CD8-positive, alpha-beta memory T cell (primary cell): ENCODE results near the gene DUS1L. TPM values are rescaled to one million over a fixed set of nuclear protein-coding genes. Genes with fewer than 3 reads are reported as not detected.

Experiments
- CTCF ChIA-PET: fragments of 350-600 bp; sonication (Branson Sonifier 250); formaldehyde crosslinking; loops from one replicate; lab custom pipeline; 2021; ENCODE audit warnings: antibody characterized with exemption; lab: Charles Lee
- POLR2A ChIA-PET: fragments of 350-600 bp; sonication (Branson Sonifier 250); formaldehyde crosslinking; loops from one replicate; lab custom pipeline; 2021; ENCODE audit warnings: antibody characterized with exemption; lab: Charles Lee
- DNase-seq, 5 donors: peaks; one replicate each; pipeline versions ENCODE4 v3.0.0 to v3.0.0-alpha.2; 2020 to 2022; ENCODE audit warnings: mixed read lengths in 1 of 5
- H3K27ac ChIP-seq: one replicate; pipeline ENCODE4 v1.7.0; 2013; ENCODE audit warnings: low read depth, mild to moderate bottlenecking, low read length, moderate library complexity
- H3K27me3 ChIP-seq: 2 replicates; pipeline ENCODE4 v1.7.0; 2013; ENCODE audit warnings: low read length, mild to moderate bottlenecking; ENCODE audit not compliant: insufficient read depth, poor library complexity, severe bottlenecking
- H3K36me3 ChIP-seq: 2 replicates; pipeline ENCODE4 v1.7.0; 2013; ENCODE audit warnings: mild to moderate bottlenecking, low read length, moderate library complexity; ENCODE audit not compliant: insufficient read depth
- H3K4me1 ChIP-seq: 2 replicates; pipeline ENCODE4 v1.7.0; 2013; ENCODE audit warnings: mild to moderate bottlenecking, low read length, moderate library complexity; ENCODE audit not compliant: insufficient read depth
- H3K4me3 ChIP-seq: 2 replicates; pipeline ENCODE4 v1.7.0; 2013; ENCODE audit warnings: mild to moderate bottlenecking, low read length
- H3K9me3 ChIP-seq: 2 replicates; pipeline ENCODE4 v1.7.0; 2013; ENCODE audit warnings: mild to moderate bottlenecking, low read length
- H3K27ac Mint-ChIP-seq, 8 donors: one replicate each; pipeline ENCODE4 v1.8.0; 2020 to 2021; ENCODE audit warnings: mixed read lengths in 8 of 8, mild to moderate bottlenecking in 6 of 8, inconsistent platforms in 3 of 8, moderate library complexity in 3 of 8
- H3K27me3 Mint-ChIP-seq, 2 donors: one replicate each; pipeline ENCODE4 v1.8.0; 2020 to 2021; ENCODE audit warnings: mixed read lengths in 2 of 2, mild to moderate bottlenecking in 1 of 2, moderate library complexity in 1 of 2
- H3K36me3 Mint-ChIP-seq, 3 donors: one replicate each; pipeline ENCODE4 v1.8.0; 2020 to 2021; ENCODE audit warnings: mixed read lengths in 3 of 3, inconsistent platforms in 1 of 3, mild to moderate bottlenecking in 1 of 3
- H3K4me1 Mint-ChIP-seq, 3 donors: one replicate each; pipeline ENCODE4 v1.8.0; 2020 to 2021; ENCODE audit warnings: mixed read lengths in 3 of 3, inconsistent platforms in 1 of 3, mild to moderate bottlenecking in 1 of 3
- H3K4me3 Mint-ChIP-seq, 7 donors: one replicate each; pipeline ENCODE4 v1.8.0; 2020 to 2021; ENCODE audit warnings: mixed read lengths in 7 of 7, mild to moderate bottlenecking in 6 of 7, moderate library complexity in 4 of 7, inconsistent platforms in 2 of 7
- H3K9me3 Mint-ChIP-seq, 5 donors: one replicate each; pipeline ENCODE4 v1.8.0; 2020 to 2022; ENCODE audit warnings: mixed read lengths in 5 of 5, mild to moderate bottlenecking in 3 of 5, moderate library complexity in 2 of 5, inconsistent platforms in 1 of 5
- polyA plus RNA-seq: library from polyadenylated mRNA; unstranded; fragments of 300-500 nt; fragmentation: Illumina TruSeq; gene quantifications from one replicate; pipeline ENCODE4 v1.2.3, GENCODE V29; 2021
- total RNA-seq, 2 experiments: library from RNA; stranded (reverse); gene quantifications; one replicate each; pipeline ENCODE4 v1.2.3, GENCODE V29; 2021

Gene DUS1L
- total and polyA plus RNA-seq, 3 experiments from 2014 or later: 142 to 210 (median 206) TPM

GRCh38 chr17:82072827-82073226, 7.2 kb upstream of the DUS1L start:
- H3K9me3 ChIP-seq: no peaks in the 10 kb centered on the region
- H3K4me3 Mint-ChIP-seq: peak overlapping the region in 1 of 7 donors; percentile 30
- H3K36me3 Mint-ChIP-seq: no peaks in the 10 kb centered on the region
- ChIA-PET POLR2A (no interaction called here), CTCF (no interaction called here)
- H3K27me3 Mint-ChIP-seq: no peaks in the 10 kb centered on the region
- no peaks in the 10 kb centered on the region for H3K27me3 ChIP-seq
- H3K9me3 Mint-ChIP-seq: no peaks in the 10 kb centered on the region
- H3K4me1 Mint-ChIP-seq: no peaks in the 10 kb centered on the region
- DNase-seq: no peak
- no peaks in the 10 kb centered on the region for H3K36me3 ChIP-seq
- peak overlapping the region in 1 of 8 donors; percentile 30 for H3K27ac Mint-ChIP-seq
- no peak overlapping the region for H3K27ac ChIP-seq
- no peak overlapping the region for H3K4me3 ChIP-seq
- H3K4me1 ChIP-seq: no peaks in the 10 kb centered on the region

GRCh38 chr17:82070611-82071010, 5.0 kb upstream of the DUS1L start:
- no peak overlapping the region for H3K4me3 ChIP-seq
- H3K4me1 Mint-ChIP-seq: peaks cover 4 to 6% (median 6%) of the 10 kb centered on the region in 3 donors
- POLR2A ChIA-PET: no interaction called here

GRCh38 chr17:82065193-82065637, 389 bp downstream of the DUS1L start:
- ChIA-PET POLR2A (interaction anchor here (1.0 to 1.4 kb wide), 4 partner anchors 13 to 227 kb away, joined by 3 to 4 read pairs (median 4); partner anchors contain the start of genes DCXR, GPS1 and RFNG), CTCF (interaction anchor here (1.4 to 1.6 kb wide), 2 partner anchors 27 to 34 kb away, joined by 3 read pairs; partner anchors contain the start of gene DCXR)
- Mint-ChIP-seq H3K27me3 (no peaks in the 10 kb centered on the region), H3K4me3 (peak overlapping the region in 6 of 7 donors; percentile 36 to 74 (median 68)), H3K9me3 (no peaks in the 10 kb centered on the region), H3K4me1 (peaks cover 8 to 19% (median 11%) of the 10 kb centered on the region in 3 donors), H3K36me3 (peaks cover 0 to 27% (median 0%) of the 10 kb centered on the region in 3 donors), H3K27ac (peak overlapping the region in 3 of 8 donors; percentile 14 to 78 (median 70))
- DNase-seq: peak in 2 of 5 donors; percentile 24 to 61
- peak overlapping the region; percentile 67 for H3K27ac ChIP-seq
- H3K9me3 ChIP-seq: no peaks in the 10 kb centered on the region
- peak overlapping the region; percentile 51 for H3K4me3 ChIP-seq
- H3K4me1 ChIP-seq: peaks cover 27% of the 10 kb centered on the region
- no peaks in the 10 kb centered on the region for H3K36me3 ChIP-seq
- H3K27me3 ChIP-seq: no peaks in the 10 kb centered on the region

More at GRCh38 chr17:82070611-82071010, 5.0 kb upstream of the DUS1L start:
- no peak overlapping the region for H3K27ac Mint-ChIP-seq
- no peaks in the 10 kb centered on the region for H3K9me3 Mint-ChIP-seq
- H3K4me3 Mint-ChIP-seq: peak overlapping the region in 1 of 7 donors; percentile 45
- H3K36me3 Mint-ChIP-seq: peaks cover 0 to 1% (median 0%) of the 10 kb centered on the region in 3 donors
- no peak for DNase-seq
- CTCF ChIA-PET: no interaction called here
- Histone ChIP-seq H3K36me3 (no peaks in the 10 kb centered on the region), H3K27me3 (no peaks in the 10 kb centered on the region), H3K9me3 (no peaks in the 10 kb centered on the region), H3K27ac (no peak overlapping the region), H3K4me1 (peaks cover 11% of the 10 kb centered on the region)
- no peaks in the 10 kb centered on the region for H3K27me3 Mint-ChIP-seq

DNA sequence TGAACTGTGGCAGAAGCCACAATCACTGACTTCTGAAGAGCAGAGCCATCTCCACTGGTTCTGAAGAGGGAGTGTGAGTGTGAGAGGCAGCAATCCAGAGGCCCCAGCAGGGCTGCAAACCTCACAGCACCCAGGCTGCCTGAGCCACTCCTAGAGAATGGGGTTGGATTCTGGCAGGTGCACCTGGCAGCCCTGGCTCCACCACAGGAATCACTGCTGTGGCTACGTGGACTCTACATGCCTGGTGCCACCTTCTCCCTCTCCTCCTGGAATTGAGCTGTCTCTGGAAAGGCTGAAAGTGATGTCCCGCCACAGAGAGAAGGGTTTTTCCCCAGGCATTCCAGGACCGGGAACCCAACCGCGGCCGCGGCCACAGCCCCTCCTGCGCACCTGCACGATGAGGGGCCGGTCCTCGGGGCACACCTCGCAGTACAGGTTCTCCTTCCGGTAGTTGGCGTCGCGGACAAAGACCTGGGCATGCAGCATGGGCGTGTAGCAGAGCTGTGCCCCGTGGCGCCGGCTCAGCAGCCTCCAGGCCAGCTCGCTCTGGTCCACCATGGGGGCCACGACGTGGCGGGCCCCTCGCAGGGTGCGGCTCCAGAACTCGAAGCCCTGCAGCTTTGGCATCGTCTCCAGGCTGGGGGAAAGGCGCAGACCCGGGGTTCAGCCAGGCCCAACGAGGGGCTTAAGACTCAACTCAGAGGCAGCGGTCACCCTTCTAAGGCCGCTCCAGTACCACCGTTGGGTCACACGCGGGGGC, 991 bp downstream of the DUS1L start:
- H3K36me3 Mint-ChIP-seq: peaks cover 0 to 33% (median 0%) of the 10 kb centered on the region in 3 donors
- no peaks in the 10 kb centered on the region for H3K36me3 ChIP-seq
- peak overlapping the region; percentile 64 to 89 (median 73) for H3K4me3 Mint-ChIP-seq
- no peaks in the 10 kb centered on the region for H3K9me3 Mint-ChIP-seq
- no peaks in the 10 kb centered on the region for H3K9me3 ChIP-seq
- peak overlapping the region; percentile 67 for H3K27ac ChIP-seq
- ChIA-PET CTCF (interaction anchor here (1.4 to 1.6 kb wide), 3 partner anchors 27 to 34 kb away, joined by 3 to 4 read pairs (median 3); partner anchors contain the start of gene DCXR), POLR2A (interaction anchor here (1.0 to 1.4 kb wide), 4 partner anchors 13 to 228 kb away, joined by 3 to 4 read pairs (median 4); partner anchors contain the start of genes DCXR, GPS1 and RFNG)
- no peak for DNase-seq
- H3K27me3 Mint-ChIP-seq: no peaks in the 10 kb centered on the region
- H3K27ac Mint-ChIP-seq: peak overlapping the region in 7 of 8 donors; percentile 40 to 87 (median 70)
- no peaks in the 10 kb centered on the region for H3K27me3 ChIP-seq
- peaks cover 8 to 19% (median 11%) of the 10 kb centered on the region in 3 donors for H3K4me1 Mint-ChIP-seq
- H3K4me1 ChIP-seq: peaks cover 27% of the 10 kb centered on the region
- peak overlapping the region; percentile 51 for H3K4me3 ChIP-seq

GRCh38 chr17:82063424-82064415, 1.9 kb downstream of the DUS1L start:
- Mint-ChIP-seq H3K36me3 (peaks cover 0 to 38% (median 0%) of the 10 kb centered on the region in 3 donors), H3K4me1 (peaks cover 8 to 19% (median 11%) of the 10 kb centered on the region in 3 donors), H3K9me3 (no peaks in the 10 kb centered on the region), H3K27ac (peak overlapping the region in 6 of 8 donors; percentile 40 to 87 (median 66)), H3K4me3 (peak overlapping the region; percentile 64 to 89 (median 73)), H3K27me3 (no peaks in the 10 kb centered on the region)
- Histone ChIP-seq H3K4me1 (peaks cover 27% of the 10 kb centered on the region), H3K4me3 (no peak overlapping the region), H3K9me3 (no peaks in the 10 kb centered on the region), H3K27me3 (no peaks in the 10 kb centered on the region), H3K27ac (no peak overlapping the region), H3K36me3 (no peaks in the 10 kb centered on the region)
- CTCF ChIA-PET: interaction anchor here (1.6 kb wide), 2 partner anchors 26 to 33 kb away, joined by 3 to 4 read pairs; partner anchors contain the start of gene DCXR
- DNase-seq: no peak
- POLR2A ChIA-PET: no interaction called here

DNA sequence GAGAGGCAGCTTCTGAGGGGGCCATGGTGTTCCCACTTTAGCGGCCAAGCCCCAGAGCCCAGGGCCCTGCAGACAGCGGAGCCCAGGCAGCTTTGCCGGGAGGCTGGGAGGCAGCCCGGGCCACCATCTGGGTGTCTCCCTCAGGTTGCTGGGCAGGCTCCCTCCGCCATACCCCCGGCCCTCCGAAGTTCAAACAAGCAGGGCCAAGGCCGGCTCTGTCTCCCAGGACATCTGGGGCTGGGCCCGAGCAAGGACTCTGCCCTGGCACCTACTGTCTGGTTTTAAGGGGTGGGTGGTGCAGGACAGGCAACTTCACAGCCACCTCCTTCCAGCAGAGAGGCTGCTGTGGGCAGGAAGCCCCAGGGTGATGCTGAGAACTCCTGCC, 2.6 kb downstream of the DUS1L start:
- H3K36me3 Mint-ChIP-seq: peaks cover 0 to 44% (median 0%) of the 10 kb centered on the region in 3 donors
- H3K4me1 Mint-ChIP-seq: peaks cover 8 to 19% (median 11%) of the 10 kb centered on the region in 3 donors
- no peaks in the 10 kb centered on the region for H3K27me3 Mint-ChIP-seq
- Histone ChIP-seq H3K9me3 (no peaks in the 10 kb centered on the region), H3K27me3 (no peaks in the 10 kb centered on the region), H3K27ac (no peak overlapping the region), H3K36me3 (no peaks in the 10 kb centered on the region), H3K4me1 (peaks cover 27% of the 10 kb centered on the region), H3K4me3 (no peak overlapping the region)
- H3K27ac Mint-ChIP-seq: no peak overlapping the region
- peak overlapping the region in 2 of 7 donors; percentile 15 to 72 for H3K4me3 Mint-ChIP-seq
- H3K9me3 Mint-ChIP-seq: no peaks in the 10 kb centered on the region
- ChIA-PET CTCF (no interaction called here), POLR2A (no interaction called here)
- DNase-seq: no peak

- POLR2A ChIA-PET: no interaction called here
- H3K27ac Mint-ChIP-seq: peak overlapping the region in 3 of 8 donors; percentile 36 to 73 (median 47)
- no peaks in the 10 kb centered on the region for H3K9me3 Mint-ChIP-seq
- no peak overlapping the region for H3K4me3 ChIP-seq
- H3K4me3 Mint-ChIP-seq: peak overlapping the region in 2 of 7 donors; percentile 13 to 28
- H3K27me3 Mint-ChIP-seq: no peaks in the 10 kb centered on the region
- no peak for DNase-seq
- H3K36me3 Mint-ChIP-seq: peaks cover 0 to 50% (median 0%) of the 10 kb centered on the region in 3 donors
- no peaks in the 10 kb centered on the region for H3K36me3 ChIP-seq
- H3K4me1 ChIP-seq: peaks cover 27% of the 10 kb centered on the region
- H3K27ac ChIP-seq: no peak overlapping the region
- peaks cover 8 to 19% (median 11%) of the 10 kb centered on the region in 3 donors for H3K4me1 Mint-ChIP-seq
- H3K27me3 ChIP-seq: no peaks in the 10 kb centered on the region
- CTCF ChIA-PET: no interaction called here
- H3K9me3 ChIP-seq: no peaks in the 10 kb centered on the region
Observed at GRCh38 chr17:82062076-82062983, 3.3 kb downstream of the DUS1L start.
